CD4-positive, alpha-beta memory T cell (primary cell): ENCODE results near the gene PLAC1. TPM values are rescaled to one million over a fixed set of nuclear protein-coding genes. Genes with fewer than 3 reads are reported as not detected.

Experiments used
- microRNA-seq: library from miRNA; unstranded; fragments of <30 nt; microRNA quantifications from one replicate; pipeline ENCODE4 v1.2.0, GENCODE V29; 2021; ENCODE audit warnings: borderline replicate concordance, borderline number of aligned reads, borderline microRNAs expressed, mixed read lengths
- polyA plus RNA-seq, 2 donors: library from polyadenylated mRNA; unstranded; fragments of 300-500 nt; fragmentation: Illumina TruSeq; gene quantifications; one replicate each; pipeline ENCODE4 v1.2.3, GENCODE V29; 2021
- total RNA-seq, 2 experiments: library from RNA; stranded (reverse); gene quantifications; one replicate each; pipeline ENCODE4 v1.2.3, GENCODE V29; 2021

The PLAC1 gene
- total and polyA plus RNA-seq, 4 experiments from 2014 or later = not detected

Small RNAs within 50 kb of the gene (microRNA-seq; reads per million reads assigned to microRNA genes)
- gene MIR424 (240 reads per million, percentile 75 among the genes with 10 or more reads in this experiment), gene MIR450A1 (not detected), gene MIR450A2 (not detected), gene MIR450B (not detected), gene MIR503 (2.4 reads per million, percentile 3 among the genes with 10 or more reads in this experiment), gene MIR542 (1.4 reads per million)

Other genes starting within 250 kb of the PLAC1 start
- gene HPRT1, start 198.3 kb downstream of the PLAC1 start, total RNA-seq = 10 to 100 TPM; 22.4 to 22.7 TPM
- 100 to 1,000 TPM in 1 of 2 donors, 10 to 100 TPM in 1; 66.5 to 105 TPM for gene HPRT1, start 198.3 kb downstream of the PLAC1 start, polyA plus RNA-seq
- gene PABIR2, start 138.7 kb upstream of the PLAC1 start, total RNA-seq = 10 to 100 TPM; 40.7 to 44.3 TPM
- gene PABIR2, start 138.7 kb upstream of the PLAC1 start, polyA plus RNA-seq = 1 to 10 TPM; 5.9 to 8.2 TPM